Chondrocyte (in vitro differentiated cells): Measurements from ENCODE around the gene CALCB. TPM values are rescaled to one million over a fixed set of nuclear protein-coding genes. Genes with fewer than 3 reads are reported as not detected.

Experiments used
- DNase-seq: peaks from one replicate; pipeline ENCODE4 v3.0.0; 2021; ENCODE audit warnings: mixed read lengths, low spot score
- H3K27ac Mint-ChIP-seq: one replicate; pipeline ENCODE4 v1.8.0; 2021; ENCODE audit warnings: mild to moderate bottlenecking, moderate library complexity, mixed read lengths; ENCODE audit not compliant: unreplicated experiment
- H3K27me3 Mint-ChIP-seq: 2 replicates; pipeline ENCODE4 v1.8.0; 2021; ENCODE audit warnings: low read depth, mixed read lengths
- H3K36me3 Mint-ChIP-seq: 2 replicates; pipeline ENCODE4 v1.8.0; 2021; ENCODE audit warnings: low read depth, mixed read lengths
- H3K4me1 Mint-ChIP-seq: 2 replicates; pipeline ENCODE4 v1.8.0; 2021; ENCODE audit warnings: low read depth, mild to moderate bottlenecking, mixed read lengths
- H3K4me3 Mint-ChIP-seq: one replicate; pipeline ENCODE4 v1.8.0; 2021; ENCODE audit warnings: mild to moderate bottlenecking, moderate library complexity, mixed read lengths; ENCODE audit not compliant: unreplicated experiment
- H3K9me3 Mint-ChIP-seq: 2 replicates; pipeline ENCODE4 v1.8.0; 2021; ENCODE audit warnings: low read depth, mixed read lengths
- total RNA-seq: library from RNA; stranded (reverse); gene quantifications from 3 replicates; pipeline ENCODE4 v1.2.1, GENCODE V29; 2021
- TF ChIP-seq, protein P1 (sequence below): fragments of 200-600 bp; sonication (generic); IDR thresholded peaks from 2 replicates; pipeline ENCODE4 v1.5.0; 2021; ENCODE audit warnings: antibody characterized with exemption, mild to moderate bottlenecking, moderate library complexity

The CALCB gene
- total RNA-seq, 1 donor from 2014 or later, result not detected

DNA sequence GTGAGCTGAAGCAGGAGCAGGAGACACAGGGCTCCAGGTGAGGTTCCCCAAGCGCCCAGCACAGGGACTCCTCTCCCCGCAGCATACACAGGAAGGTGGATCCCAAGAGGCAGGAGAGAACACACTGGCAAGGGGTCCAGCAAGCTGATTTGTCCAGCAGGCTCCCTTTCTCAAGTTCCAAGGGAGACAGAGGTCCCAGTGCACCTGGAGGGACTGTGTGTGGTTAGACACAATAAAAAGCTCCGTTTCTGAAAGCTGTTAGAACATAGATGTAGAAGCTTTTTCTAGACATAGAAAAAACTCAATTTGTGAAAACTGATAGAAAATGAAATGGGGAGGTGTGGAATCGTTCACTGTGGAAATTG lies 1.8 kb downstream of the CALCB start:
- no peaks in the 10 kb centered on the region for H3K4me1 Mint-ChIP-seq
- H3K27ac Mint-ChIP-seq, result no peak overlapping the region
- no peak for DNase-seq
- no peak overlapping the region for H3K4me3 Mint-ChIP-seq
- peaks cover 24% of the 10 kb centered on the region for H3K27me3 Mint-ChIP-seq
- TF ChIP-seq, protein P1, sequence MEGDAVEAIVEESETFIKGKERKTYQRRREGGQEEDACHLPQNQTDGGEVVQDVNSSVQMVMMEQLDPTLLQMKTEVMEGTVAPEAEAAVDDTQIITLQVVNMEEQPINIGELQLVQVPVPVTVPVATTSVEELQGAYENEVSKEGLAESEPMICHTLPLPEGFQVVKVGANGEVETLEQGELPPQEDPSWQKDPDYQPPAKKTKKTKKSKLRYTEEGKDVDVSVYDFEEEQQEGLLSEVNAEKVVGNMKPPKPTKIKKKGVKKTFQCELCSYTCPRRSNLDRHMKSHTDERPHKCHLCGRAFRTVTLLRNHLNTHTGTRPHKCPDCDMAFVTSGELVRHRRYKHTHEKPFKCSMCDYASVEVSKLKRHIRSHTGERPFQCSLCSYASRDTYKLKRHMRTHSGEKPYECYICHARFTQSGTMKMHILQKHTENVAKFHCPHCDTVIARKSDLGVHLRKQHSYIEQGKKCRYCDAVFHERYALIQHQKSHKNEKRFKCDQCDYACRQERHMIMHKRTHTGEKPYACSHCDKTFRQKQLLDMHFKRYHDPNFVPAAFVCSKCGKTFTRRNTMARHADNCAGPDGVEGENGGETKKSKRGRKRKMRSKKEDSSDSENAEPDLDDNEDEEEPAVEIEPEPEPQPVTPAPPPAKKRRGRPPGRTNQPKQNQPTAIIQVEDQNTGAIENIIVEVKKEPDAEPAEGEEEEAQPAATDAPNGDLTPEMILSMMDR, result peak; percentile 61
- peaks cover 3% of the 10 kb centered on the region for H3K9me3 Mint-ChIP-seq
- H3K36me3 Mint-ChIP-seq, result no peaks in the 10 kb centered on the region

DNA sequence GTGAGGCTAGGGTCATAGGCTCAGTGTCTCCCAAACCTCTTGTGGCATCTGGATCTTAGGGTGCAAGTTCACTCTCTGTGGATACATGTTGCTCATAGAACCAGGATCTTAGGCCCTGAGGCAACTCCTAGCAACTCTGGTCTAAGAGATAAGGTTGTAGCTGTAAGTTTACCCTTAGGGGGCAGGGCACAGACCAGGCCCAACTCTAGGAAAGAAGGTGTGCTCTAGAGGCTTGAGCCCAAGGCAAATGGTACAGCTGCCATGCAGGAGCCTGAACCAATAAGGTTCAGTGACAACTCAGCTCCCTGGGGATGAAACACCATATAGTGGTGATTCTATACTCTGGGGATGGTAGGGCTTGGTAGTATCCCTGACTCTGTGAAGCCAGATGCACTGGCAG lies 17.8 kb downstream of the CALCB start:
- DNase-seq, result no peak
- Mint-ChIP-seq H3K4me3 (no peak overlapping the region), H3K27me3 (peaks cover 23% of the 10 kb centered on the region), H3K4me1 (no peaks in the 10 kb centered on the region), H3K36me3 (peaks cover 3% of the 10 kb centered on the region), H3K9me3 (peaks cover 21% of the 10 kb centered on the region), H3K27ac (no peak overlapping the region)
- TF ChIP-seq, protein P1, result no peak

DNA sequence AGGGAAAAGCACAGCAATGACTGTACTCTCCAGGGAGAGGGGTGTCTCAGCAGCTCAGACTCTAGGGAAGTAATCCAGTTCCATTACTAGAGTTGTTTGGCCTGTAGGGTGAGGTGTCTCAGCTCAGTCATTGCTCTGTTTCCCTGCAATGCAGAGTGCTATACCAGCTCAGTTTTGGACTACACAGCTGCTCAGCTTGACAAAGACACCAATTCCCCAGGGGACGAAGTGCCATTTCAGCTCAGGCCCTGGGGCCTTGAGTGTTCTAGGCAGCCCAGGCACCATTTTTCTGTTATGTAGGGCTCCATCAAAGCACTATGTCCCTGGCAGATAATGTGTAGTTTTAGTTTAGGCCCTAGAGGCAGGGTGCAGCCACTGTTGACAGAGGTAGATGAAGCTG lies 18.2 kb downstream of the CALCB start:
- Mint-ChIP-seq H3K4me3 (no peak overlapping the region), H3K27me3 (peaks cover 23% of the 10 kb centered on the region), H3K9me3 (peaks cover 19% of the 10 kb centered on the region), H3K27ac (no peak overlapping the region), H3K36me3 (peaks cover 3% of the 10 kb centered on the region), H3K4me1 (no peaks in the 10 kb centered on the region)
- TF ChIP-seq, protein P1, result no peak
- DNase-seq, result no peak

DNA sequence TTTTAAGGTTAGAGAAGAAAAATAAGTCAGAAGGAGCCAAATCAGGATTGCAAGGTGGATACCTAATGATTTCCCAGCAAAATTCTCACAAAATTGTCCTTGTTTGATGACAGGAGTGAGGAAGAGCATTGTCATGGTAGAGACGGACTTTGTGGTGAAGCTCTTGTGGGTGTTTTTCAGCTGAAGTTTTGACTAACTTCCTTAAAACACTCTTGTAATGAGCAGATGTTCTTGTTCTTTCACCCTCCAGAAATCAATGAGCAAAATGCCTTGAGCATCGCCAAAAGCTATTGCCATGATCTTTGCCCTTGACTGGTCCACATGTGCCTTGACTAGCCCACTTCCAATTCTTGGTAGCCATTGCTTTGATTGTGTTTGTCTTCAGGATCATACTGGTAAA lies 20.0 kb downstream of the CALCB start:
- H3K36me3 Mint-ChIP-seq, result no peaks in the 10 kb centered on the region
- H3K4me3 Mint-ChIP-seq, result no peak overlapping the region
- H3K27ac Mint-ChIP-seq, result no peak overlapping the region
- peaks cover 7% of the 10 kb centered on the region for H3K9me3 Mint-ChIP-seq
- TF ChIP-seq, protein P1, result no peak
- no peaks in the 10 kb centered on the region for H3K4me1 Mint-ChIP-seq
- no peak for DNase-seq
- peaks cover 23% of the 10 kb centered on the region for H3K27me3 Mint-ChIP-seq

DNA sequence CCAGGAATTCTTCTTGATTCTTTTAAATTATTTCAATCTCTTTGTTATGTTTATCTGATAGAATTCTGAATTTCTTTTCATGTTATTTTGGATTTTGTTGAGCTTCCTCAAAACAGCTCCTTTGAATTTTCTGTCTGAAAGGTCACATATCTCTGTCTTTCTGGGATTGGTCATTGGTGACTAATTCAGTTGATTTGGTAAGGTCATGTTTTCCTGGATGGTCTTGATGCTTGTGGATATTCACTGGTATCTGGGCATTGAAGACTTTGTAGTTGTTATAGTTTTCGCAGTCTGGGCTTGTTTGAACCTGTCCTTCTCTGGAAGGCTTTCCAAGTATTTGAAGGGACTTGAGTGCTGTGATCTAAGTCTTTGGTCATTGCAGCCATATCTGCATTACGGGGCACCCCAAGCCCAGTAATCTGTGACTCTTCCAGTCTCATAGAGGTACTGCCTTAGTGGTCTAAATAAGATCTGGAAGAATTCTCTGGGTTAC lies 22.4 kb downstream of the CALCB start:
- no peak overlapping the region for H3K27ac Mint-ChIP-seq
- H3K4me1 Mint-ChIP-seq, result no peaks in the 10 kb centered on the region
- no peak for DNase-seq
- H3K9me3 Mint-ChIP-seq, result no peaks in the 10 kb centered on the region
- TF ChIP-seq, protein P1, result no peak
- H3K27me3 Mint-ChIP-seq, result peaks cover 30% of the 10 kb centered on the region
- H3K4me3 Mint-ChIP-seq, result no peak overlapping the region
- no peaks in the 10 kb centered on the region for H3K36me3 Mint-ChIP-seq
